Kasumi-1 (cell line): ENCODE results near the gene ZNF580.

Experiments used
- DNase-seq, 2 experiments: peaks; one replicate each; lab custom pipeline; 2025; lab: John Stamatoyannopoulos, UW

Gene ZNF580

GRCh38 chr19:55623130-55623529 is 17.7 kb upstream of the ZNF580 start:
- no peak for DNase-seq

GRCh38 chr19:55623561-55623960 is 17.2 kb upstream of the ZNF580 start:
- no peak for DNase-seq

- peak; percentile 83 to 89 for DNase-seq
Measured at GRCh38 chr19:55624109-55625003, 16.4 kb upstream of the ZNF580 start, which contains the start of gene ZNF784. TSS of gene ZNF784 (minus strand) at chr19:55624566. CDS start at chr19:55624561, 5 bp downstream.

- no peak for DNase-seq
Measured at GRCh38 chr19:55625004-55625326, 15.8 kb upstream of the ZNF580 start.

- no peak for DNase-seq
Measured at GRCh38 chr19:55626350-55626749, 14.5 kb upstream of the ZNF580 start.

- peak; percentile 91 to 93 for DNase-seq
Measured at GRCh38 chr19:55632463-55632834, 8.4 kb upstream of the ZNF580 start.

GRCh38 chr19:55633861-55634260 is 6.9 kb upstream of the ZNF580 start:
- no peak for DNase-seq

GRCh38 chr19:55635334-55635717 is 5.5 kb upstream of the ZNF580 start:
- DNase-seq: no peak

- no peak for DNase-seq
Measured at GRCh38 chr19:55635856-55636440, 4.9 kb upstream of the ZNF580 start.

GRCh38 chr19:55636723-55637122 is 4.1 kb upstream of the ZNF580 start:
- no peak for DNase-seq

GRCh38 chr19:55637534-55637933 is 3.3 kb upstream of the ZNF580 start:
- no peak for DNase-seq

GRCh38 chr19:55638864-55639359 is 1.9 kb upstream of the ZNF580 start:
- peak; percentile 78 to 84 for DNase-seq

- no peak for DNase-seq
Measured at GRCh38 chr19:55640043-55640576, 692 bp upstream of the ZNF580 start.

- peak; percentile 40 to 54 for DNase-seq
Measured at GRCh38 chr19:55641426-55642152, 787 bp downstream of the ZNF580 start.

- no peak for DNase-seq
Measured at GRCh38 chr19:55642153-55643002, 1.6 kb downstream of the ZNF580 start.

- peak; percentile 83 to 86 for DNase-seq
Measured at GRCh38 chr19:55643003-55643886, 2.4 kb downstream of the ZNF580 start, which contains the start of gene ZNF581. TSS of gene ZNF581 (plus strand) at chr19:55643649. CDS start at chr19:55644572, 923 bp downstream.

- no peak for DNase-seq
Measured at GRCh38 chr19:55643887-55644176, 3.0 kb downstream of the ZNF580 start.

- no peak for DNase-seq
Measured at GRCh38 chr19:55644191-55644833, 3.5 kb downstream of the ZNF580 start.

GRCh38 chr19:55644842-55645511 is 4.2 kb downstream of the ZNF580 start:
- DNase-seq: no peak

GRCh38 chr19:55645512-55645881 is 4.7 kb downstream of the ZNF580 start:
- DNase-seq: no peak
